LNCAP (cell line): ENCODE data around the gene KIRREL3.

ENCODE experiments used
- CTCF ChIP-seq: fragments of 450-650 bp; IDR thresholded peaks from 2 replicates; pipeline ENCODE4 v1.5.1; 2017; ENCODE audit warnings: mild to moderate bottlenecking

KIRREL3 gene

GRCh38 chr11:126444072-126444471, 556.5 kb downstream of the KIRREL3 start:
- TF ChIP-seq CTCF = no peak

DNA sequence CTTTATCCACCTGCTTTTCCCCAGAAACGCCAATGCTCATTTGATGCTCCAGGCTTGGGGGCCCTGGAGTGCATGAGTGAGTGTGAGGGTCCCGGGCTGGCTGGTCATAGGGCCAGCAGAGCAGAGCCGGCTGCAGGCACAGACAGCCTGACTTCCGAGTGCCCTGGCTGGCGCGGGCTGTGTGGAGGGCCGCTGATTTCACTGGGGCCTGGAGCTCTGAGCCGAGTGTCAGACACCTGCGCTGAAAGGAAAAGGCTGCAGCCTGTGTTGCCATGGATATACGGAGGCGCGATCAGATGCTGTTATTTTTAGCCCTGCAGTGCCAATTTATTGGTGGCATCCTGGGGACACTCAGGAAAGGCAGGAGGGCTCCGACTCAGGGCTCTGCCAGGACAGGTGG, 557.5 kb downstream of the KIRREL3 start:
- TF ChIP-seq CTCF = no peak

DNA sequence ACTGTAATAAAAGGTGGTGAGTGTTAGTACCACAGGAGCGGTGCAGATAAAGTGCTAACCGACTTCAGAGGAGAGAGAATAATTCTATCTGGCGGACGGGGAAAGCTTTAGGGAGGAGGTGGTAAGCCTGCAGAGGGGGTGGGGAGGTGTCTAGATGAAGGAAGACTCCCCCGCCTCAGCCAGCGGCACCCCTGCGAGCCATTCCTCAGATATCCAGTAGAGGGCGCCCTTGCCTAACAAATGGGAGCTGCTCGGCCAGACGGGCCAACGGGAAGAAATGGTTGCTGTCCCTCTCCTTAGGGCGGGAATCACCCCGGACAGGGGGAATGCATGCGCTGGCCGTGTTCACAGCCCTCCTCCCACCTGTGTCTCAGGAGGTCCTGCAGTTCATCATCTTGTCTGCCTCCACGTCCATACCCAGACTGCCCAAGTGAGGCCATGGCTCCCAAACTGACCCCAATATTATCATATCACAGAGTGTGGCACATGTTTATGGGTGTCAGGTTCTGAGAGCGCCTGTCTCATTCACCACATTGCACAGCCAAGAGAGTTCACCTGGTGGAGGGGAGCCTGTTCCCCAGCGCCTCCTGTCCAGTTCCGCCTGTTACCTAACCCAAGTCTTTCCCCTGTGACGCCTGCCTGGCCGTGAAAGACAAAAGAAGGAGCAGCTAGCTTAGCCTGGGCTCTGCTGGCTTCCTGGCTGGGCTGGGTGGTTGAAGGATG, 559.6 kb downstream of the KIRREL3 start:
- TF ChIP-seq CTCF = peak; percentile 86

DNA sequence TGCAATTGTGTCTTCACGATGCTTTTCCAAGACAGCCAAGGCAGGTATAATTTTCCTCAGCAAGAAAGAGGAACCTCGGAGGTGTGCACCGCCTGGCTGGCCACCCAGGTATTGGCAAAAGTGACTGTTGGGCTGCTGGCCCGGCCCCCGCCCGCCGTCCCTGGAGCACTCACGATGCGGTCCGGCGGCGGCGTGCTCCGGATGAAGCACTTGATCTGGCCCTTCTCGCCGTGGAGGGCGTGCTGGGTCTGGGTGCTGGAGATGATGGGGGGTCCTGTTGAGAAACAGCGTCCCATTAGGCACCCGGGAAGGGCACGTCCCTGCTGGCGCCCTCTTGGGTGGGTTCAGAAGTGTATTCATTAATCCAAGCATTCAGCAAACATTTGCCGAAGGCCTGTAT, 560.3 kb downstream of the KIRREL3 start:
- no peak for TF ChIP-seq CTCF

GRCh38 chr11:126438691-126439090, 561.9 kb downstream of the KIRREL3 start:
- no peak for TF ChIP-seq CTCF

DNA sequence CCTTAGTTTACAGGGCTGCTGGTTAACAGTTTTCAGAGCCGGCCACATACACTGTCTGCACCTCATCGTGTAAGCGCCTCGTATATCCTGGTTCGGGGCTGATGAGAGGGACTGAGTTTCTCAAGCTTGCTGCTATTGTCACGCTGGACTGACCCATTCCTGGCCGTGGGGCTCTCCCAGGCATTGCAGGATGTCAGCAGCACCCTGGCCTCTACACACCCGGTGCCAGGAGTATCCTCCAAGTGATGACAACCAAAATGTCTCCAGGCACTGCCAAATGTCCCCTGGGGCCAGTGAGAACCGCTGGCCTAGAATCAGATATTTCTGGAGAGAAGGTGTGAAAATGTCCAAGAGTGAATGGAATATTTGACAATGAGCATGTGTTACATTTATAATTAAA, 562.3 kb downstream of the KIRREL3 start:
- no peak for TF ChIP-seq CTCF

DNA sequence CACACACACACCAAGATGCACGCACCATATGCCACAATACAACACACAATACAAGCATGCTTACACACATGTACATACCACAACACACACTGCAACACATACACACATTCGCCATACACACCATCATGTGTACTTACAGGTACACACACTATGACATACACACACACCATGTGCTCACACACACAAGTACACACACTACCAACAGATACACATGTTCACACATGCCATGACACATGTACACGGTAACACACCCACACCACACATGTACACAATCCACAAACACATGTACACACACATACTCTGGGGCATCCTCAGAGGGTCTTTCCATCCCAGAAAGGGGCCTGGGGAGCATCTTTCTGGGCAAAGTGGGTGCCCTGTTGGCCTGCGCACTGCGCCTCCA, 562.8 kb downstream of the KIRREL3 start:
- no peak for TF ChIP-seq CTCF
